GM19468 (cell line): ENCODE results near the gene TFAP2A.

ENCODE experiments used
- ATAC-seq: cut with Tn5 transposase; IDR thresholded peaks from one replicate; pipeline ENCODE4 v1.9.1; 2021; ENCODE audit warnings: mild to moderate bottlenecking, moderate library complexity, moderate number of reproducible peaks; ENCODE audit not compliant: unreplicated experiment; ENCODE audit errors: extremely low read depth

The TFAP2A gene

DNA sequence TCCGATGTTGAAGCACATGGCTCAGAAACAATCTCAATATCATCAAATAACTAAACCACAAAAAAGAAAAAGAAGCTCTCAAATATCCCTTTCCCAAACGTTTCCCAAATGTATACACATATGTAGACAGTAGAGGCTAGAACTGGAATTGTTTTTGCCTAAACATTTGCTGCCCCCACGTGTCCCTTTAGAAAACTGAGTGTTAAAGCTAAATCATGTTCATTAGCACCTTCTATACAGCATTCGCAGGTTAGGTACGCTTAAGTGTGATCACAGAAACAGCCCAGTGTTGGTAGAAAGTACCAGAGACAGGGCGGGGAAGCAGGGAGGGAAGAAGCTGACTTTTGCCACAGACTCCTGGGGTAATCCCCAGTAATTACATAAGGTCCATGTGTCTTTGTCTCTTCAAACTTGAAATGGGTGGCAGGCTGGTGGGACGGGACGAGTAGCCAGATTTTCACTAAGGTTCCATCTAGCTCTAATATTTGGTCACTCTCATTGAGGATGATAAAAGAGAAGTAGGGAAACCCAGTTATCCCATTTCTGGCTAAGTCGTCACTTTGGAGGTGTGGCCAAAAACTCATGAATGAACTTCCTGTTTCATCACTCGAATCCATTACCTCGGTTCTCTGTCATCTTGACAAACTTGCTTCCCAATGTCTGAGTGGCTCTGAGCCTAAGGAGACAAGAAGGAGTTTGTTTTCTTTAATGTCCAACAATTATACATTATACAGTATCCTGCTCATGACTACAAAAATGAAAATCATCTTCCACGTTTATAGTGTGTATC, 15.0 kb upstream of the TFAP2A start:
- ATAC-seq = no peak

DNA sequence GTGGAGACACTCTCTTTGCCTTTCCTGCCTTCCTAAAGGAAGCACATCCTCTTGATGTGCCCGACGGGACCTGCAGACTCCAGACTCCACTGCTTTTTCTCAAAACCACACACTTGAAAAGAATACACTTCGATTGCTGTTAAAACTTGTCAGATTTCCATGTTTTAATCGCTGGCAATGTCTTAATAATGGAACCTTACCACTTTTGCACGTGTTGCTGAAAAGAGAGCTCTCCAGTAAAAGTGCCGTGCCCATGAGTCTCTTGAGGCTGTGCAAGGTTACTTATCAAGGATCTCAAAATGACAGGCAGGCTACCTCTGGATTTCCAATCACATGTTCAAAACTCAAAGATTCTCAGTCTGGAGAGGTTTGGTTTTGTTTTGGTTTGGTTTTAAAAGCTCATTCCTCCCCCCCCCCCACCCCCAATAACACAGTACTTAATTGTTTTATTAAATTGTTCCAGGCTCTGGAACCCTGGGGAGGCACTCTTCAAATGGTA, 12.0 kb upstream of the TFAP2A start:
- ATAC-seq = no peak

DNA sequence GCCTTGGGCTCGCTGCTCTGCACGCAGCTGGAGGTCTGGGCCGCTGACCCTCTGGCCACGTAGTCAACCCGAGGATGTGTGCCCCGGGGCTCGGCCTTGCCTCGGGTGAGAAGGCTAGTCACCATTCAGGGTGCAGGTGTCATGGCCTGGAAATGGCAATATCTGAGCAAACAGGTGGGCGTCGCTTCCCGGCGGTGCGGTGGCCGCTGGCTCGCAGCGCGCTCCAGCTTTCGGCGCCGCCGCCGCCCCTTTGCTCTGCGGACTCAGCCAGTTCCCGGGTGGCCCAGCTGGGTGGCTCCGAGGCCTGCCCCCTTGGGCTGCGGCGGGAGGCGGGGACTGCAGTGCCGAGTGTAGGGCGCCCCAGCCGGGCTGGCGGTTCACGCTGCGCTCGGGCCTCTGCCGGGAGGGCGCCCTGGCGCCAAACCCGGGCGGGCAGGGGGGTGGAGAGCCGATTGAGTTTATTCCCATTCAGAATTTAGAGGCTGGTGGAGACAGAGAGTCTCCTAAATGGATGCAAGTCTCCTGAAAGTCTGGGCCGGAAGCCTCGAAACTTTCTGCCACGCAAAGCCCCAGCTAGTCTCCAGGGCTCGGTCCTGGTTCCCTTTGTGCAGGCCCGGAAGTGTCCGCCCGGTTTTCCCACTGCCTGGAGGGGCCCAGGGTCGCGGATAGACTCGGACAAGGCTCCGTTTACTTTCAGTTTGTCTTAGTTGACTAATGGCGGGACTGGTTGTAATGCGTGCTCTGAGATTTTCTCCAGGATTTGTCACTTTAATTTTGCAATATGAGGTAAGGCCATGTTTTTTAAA, 11.3 kb upstream of the TFAP2A start:
- ATAC-seq = peak; percentile 30

DNA sequence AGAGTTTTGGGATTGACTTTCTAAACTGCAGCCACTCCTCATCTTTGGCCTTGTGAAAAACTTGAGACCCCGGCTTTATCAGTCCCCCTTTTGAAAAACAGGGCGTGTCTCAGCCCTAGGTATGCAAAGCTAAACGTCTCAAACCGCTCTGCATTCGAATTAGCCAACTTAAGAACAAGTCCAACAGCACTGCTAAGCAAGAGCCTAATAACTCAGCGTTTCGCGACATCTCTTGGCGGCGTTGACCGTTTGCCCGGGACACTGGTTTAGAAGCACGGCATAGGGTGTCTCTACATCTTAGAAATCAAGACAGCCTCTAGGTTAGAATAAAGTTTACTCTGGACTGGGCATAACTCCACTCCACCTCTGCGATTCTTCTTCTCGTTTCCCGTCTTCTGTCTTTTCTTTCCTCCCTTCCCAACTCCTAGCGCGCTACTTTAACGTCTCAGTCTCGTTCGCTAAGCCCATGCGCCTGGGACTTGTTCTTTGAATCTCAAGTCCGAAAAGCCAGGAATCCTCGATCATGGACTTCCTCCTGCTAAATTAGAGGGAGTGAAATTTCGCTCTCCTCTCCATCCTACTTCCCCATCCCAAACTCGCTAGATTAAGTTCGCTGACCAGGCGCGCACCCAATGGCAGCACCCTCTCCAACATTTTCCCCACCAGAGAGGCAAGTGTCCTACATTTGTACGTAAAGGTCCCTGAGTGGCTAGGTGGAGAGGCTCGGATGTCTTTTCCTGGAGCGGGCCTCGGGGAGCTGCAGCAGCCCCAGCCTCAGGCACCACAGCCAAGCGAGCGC, 10.5 kb upstream of the TFAP2A start:
- no peak for ATAC-seq

DNA sequence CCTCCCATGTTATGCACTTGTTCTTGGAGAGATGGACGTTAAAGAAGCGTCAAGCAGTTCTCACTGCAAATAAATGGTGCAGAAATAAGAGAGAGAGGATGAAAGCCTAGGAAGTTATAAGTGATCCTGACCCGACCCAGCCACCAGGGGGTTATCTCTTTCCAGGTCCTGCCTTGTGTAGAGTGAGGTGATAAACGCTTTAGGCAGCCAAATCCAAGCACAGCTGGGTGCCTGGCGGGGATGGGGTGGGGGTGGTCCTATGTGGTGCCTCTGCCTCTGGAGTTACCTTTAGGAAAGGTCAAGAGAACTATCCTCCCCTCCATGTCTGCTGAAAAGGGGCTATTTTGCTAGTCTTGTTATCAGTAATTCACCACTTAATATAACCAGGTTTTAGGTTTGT, 9.2 kb upstream of the TFAP2A start:
- ATAC-seq = no peak

DNA sequence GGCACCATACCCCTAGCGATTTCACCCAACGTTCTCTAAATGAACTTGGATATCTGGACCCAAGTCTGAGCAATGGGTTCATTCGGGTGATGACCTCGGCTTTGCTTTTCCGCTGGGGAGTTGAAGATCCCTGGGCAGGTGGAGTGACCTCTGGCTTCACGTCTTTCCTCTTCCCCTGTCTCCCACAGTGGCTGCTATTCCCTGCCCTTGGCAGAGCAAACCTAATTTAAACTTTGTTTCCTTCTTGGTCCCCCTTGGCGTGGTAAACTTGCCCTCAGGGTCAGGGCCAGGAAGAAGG, 7.8 kb upstream of the TFAP2A start:
- no peak for ATAC-seq

DNA sequence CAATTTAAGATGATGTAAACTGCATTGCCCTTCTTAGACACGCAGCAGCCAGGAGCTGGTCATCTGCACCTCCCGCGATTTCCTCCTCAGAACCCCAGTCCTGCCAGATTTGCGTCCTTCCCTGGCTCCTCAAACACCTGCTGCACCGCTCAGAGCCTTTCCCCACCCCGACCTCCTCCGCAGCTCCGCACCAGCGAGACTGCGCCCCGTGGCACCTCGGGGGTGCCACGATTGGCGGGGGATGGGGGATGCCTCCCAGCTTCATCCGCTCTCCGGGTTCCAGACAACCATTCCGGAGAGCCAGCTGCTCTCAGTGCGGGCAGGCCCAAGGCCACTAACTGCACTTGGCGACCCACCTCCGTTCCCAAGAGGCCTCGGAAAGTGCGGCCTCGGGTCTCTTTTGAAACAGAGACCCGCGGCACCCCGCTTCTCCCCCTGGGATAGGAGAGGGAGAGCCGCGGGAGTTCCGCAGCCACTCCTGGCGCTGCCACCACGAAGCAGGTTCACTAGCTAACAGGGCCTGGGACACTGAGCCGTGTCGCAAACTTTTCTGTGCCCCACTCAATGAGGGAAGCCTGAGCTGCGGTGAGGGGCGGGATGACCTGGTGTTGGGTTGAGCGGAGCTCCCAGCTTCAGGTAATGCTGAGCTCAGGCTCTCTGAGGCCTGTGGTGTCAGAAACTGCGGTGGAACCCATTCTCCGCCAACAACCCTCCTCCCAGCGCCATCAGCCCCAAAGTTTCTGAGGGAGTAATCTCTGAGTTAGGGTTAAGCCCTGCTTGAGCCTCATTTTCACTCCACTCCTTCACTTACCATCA, 7.3 kb upstream of the TFAP2A start:
- ATAC-seq = no peak

DNA sequence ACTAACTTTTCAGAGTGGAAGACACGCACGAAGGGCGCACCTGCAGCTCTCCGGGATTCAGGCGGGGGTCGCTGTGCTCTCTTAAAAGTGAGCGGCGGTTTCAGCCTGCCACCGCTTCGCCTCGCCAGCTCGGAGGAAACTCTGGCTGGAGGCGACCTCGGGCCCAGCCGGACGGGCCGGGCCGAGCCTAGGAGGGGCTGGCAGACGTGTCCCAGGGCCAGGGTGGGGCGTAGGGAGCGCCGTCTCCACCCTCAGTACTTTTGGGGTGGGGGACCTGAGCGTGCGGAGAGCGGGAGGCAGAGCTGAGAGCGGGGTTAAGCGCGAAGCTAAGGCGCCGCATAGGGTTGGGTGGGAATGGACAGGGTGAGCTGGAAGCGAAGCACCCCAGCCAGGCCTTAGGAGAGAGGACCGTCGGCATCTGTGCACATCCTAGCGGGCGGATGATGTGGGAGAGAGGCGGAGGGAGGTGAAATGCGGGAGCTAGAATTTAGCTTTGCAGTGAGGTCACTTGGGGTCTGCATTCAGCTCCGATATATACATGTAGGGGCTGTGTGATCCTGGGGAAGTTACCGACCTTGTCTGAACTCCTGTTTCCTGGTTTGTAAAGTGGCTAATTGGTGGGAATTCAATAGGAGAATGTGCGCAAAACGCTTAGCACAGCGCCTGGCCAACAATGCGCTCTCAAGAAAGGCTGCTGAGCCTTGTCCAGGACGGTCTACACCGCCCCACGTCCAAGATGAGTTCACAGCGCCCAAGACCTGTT, 6.5 kb upstream of the TFAP2A start:
- ATAC-seq = no peak

DNA sequence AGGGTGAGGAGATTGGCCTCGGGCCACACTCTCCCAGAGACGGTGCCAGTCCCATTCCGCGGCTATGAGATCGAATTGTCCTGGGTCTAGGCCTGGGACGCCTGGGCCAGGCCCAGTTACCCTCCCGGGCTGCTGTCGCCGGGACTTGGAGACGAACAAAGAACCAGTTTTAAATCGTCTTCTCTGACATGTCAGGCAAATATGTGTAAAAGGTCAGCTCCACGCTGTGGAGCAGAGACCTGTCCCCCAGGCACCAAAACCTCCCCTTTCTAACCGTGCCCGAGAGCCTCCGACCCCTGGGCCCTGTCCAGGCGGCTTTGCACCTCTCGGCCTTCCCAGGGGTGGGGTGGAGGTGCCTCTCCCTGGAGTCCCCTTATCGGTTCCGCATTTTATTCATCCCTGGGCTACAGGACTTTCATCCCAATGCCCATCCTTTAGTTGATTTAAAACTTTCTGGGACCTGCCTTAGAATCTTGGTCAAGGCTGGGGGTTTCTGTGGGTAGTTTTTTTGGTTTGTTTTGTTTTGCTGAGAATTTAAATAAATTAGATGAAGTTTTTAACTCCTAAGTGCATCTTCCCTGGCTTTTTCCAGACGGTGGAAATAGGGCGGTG, 5.8 kb upstream of the TFAP2A start:
- ATAC-seq = no peak

DNA sequence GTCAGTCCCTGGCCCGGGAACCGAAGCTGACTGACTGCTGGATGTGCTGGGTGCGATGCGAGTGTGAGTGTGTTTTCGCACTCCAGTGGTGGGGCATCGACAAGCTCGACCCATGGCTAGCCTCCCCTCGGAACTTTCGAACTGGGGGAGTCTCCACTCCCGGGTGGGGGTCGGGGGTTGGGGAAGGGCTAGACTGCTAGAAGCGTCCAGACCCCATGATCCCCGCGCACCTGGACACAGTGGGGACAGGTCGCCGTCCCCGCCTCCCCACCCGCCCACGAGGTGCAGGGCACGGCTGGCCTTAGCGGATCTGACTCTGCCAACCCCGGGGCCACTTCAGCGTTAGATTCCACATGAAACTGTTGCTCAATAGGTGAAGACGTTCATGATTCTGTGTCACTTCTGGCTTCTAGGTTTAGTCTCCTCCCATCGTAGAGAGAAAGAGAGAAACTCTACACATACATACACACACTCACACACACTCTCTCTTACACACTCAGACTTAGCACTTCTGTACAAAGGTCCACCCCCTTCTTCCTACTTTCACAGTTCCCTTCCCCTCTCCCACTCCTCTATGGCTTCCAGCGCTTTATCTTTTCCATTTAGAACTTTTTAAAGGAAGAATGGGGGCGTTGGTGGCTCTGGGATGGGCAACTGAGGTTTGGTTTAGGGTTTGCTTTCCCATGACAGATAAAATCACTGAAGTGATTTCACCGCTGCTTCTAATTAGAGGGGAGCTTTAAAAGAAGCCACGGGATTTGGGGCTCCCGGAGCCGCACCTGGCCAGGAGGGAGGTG, 5.1 kb upstream of the TFAP2A start:
- no peak for ATAC-seq

DNA sequence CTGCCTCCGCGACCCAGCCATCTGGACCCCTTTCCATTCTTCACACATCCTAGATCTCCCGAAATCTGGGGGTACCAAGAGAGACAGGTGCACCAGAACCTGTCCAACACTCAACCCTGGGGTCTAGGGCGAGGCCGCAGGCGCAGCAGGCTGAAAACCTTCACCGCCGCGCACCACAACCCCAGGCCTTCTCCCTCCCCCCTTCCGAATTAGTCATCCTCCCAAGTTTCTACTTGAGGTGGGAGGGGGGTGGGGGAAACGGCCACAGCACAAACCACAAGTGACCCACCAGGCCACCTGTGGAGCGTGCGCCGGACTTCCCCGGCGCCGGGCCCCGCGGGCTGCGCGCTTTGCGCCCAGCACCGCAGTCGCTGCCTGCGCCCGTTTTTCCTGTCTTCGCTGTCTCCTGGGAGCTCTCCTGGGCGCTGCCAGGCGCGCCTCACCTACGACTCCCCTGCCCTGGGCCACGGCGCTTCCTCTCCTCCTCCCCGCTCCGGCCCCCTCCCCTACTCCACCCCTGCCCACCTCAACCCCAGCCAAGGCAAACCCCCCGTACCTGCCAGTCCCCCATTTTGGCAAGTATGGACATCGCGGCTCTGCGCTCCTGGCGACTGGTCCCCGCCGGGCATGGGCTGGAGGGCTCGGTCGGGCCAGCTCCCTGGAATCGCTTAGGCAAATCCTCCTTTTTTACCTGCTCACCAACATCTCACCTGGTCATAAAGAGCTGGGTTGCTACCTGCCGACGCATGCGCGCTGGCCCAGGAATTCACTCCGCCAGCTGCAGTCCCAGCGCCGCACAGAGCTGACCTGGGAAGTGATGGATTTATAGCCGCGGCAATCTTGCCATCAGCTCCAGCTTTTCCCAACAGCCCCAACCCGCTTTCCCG, 4.2 kb upstream of the TFAP2A start:
- no peak for ATAC-seq

DNA sequence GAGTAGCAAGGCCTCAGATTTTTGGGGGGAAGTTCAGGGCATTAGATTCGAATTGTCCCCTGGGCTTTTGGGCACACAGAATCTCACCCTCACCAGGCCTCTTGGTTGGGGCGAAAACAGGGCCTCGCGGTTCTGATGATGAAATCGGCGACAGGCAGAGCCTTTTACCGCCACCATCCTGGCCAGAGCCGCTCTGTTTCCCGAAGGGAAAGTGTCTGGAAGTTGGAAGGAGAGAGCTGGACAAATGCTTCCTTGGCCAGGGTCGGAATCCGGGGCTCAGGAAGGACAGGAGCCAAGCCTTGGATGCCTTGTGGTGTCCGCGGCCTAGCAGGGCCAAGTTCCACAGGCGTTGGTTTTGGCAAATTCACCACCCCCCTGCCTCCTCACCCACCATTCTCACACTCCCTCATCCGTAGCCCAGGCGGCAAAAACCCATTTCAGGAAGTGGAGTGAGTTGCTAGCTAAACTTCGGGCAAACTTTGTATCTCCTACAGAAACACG, 3.5 kb upstream of the TFAP2A start:
- no peak for ATAC-seq

DNA sequence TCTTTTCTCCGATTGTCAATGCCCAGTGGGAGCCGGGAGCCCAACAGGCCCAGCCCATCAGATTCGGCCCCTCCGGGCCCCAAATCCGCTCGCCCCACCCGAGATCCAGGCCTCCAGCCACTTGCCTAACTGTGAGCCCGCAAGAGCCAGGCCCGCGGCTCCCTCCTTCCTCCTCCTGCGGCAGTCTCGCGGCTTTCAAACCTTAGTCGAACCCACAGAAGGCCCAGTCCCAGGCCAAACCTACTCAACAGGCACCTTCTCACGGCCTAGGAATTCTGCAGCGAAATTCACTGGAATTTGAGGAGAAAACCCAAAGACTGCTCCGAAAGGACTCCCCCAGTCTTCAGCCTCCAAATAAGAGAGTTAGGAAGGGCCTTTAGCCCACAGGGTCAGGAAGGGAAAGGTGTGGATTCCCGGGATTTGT, 2.8 kb upstream of the TFAP2A start:
- ATAC-seq = no peak

DNA sequence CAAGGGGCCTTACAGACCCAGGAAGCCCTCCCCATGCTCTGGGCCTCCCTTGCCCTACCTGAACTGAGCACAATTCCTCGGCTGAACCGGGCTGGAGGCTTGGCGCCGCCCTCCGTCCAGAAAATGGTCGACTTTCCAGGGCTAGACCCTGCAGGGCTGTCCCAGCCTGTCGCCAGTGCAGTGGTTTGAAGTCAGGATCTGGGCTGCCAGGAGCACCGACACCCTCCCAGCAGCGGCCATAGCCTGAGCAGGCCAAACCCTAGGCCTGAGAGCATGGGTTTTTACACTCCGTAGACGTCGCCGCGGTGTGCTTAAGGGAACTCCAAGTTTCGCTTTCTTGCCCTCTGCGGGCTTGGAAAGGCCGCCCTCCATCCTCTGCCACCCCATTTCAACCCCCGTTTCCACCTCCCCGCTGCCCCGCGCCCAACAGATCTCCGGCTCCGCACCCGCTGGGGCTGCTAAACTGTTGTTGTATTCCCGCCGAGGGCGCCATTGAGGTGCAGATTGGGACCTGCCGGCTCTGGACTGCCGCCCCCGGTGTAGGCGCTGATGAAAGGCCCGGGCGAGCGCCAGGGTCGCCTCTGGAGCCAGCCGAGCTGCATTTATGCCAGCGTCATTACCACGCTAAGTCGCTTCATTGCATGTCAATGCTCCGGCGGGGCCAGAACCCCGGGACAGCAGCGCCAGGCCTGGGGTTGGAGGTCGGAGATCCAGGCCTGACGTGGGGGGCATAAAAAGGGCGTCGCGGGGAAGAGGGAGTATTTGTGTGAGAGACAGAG, 2.2 kb upstream of the TFAP2A start:
- no peak for ATAC-seq

DNA sequence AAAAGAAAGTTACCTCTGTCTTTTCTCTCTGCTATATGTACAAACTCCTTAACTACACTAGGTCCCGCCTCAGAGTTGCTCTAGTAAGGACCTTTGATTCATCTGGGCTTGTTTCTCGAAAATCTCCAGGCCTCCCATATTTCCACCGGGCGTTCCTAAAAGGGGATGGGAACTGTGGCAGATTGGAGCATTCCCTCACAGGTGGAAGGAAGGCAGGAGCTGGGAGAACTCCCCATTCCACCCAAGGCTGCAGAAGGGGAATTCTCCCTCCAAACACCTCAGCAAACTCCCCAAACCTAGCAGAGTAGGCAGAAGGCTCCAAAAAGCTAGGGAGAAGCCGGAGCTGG, 1.6 kb upstream of the TFAP2A start:
- ATAC-seq = no peak
